Upper lobe of left lung (tissue), 4 donors: ENCODE data around the gene NACC2.

Experiments used
- CTCF ChIP-seq, 6 experiments: fragments of 450-650 bp in 4 of 6; fragments of 200-600 bp in 2 of 6; sonication (generic) in 2 of 6; IDR thresholded peaks; one replicate each; pipeline ENCODE4 v1.5.1; 2016 to 2019; ENCODE audit warnings: antibody characterized with exemption in 6 of 6
- EP300 ChIP-seq, 4 donors: sonication (generic); formaldehyde crosslinking; IDR thresholded peaks; one replicate each; pipeline ENCODE4 v1.5.1; 2017; ENCODE audit warnings: antibody characterized with exemption in 4 of 4, control low read depth in 2 of 4
- POLR2A ChIP-seq, 4 donors: fragments of 450-650 bp; IDR thresholded peaks; one replicate each; pipeline ENCODE4 v1.5.1; 2016 to 2017; ENCODE audit warnings: antibody characterized with exemption in 4 of 4, mild to moderate bottlenecking in 2 of 4

GRCh38 chr9:136121801-136122200 lies 26.7 kb upstream of the NACC2 start:
- TF ChIP-seq CTCF (IDR thresholded peaks at IDR 0.05) = no peak
- no peak for TF ChIP-seq POLR2A (IDR thresholded peaks at IDR 0.05)
- no peak for TF ChIP-seq EP300 (IDR thresholded peaks at IDR 0.05)
